ENCODE data around the gene DCDC2C.

The DCDC2C gene

GRCh38 chr2:3725002-3725401 is 21.6 kb downstream of the DCDC2C start:
- no peaks in the 10 kb centered on the region for H3K4me1 ChIP-seq (ENCODE audit: insufficient read depth, low read length, poor library complexity, severe bottlenecking)
- H3K9ac ChIP-seq (ENCODE audit: low read depth, low read length, poor library complexity, severe bottlenecking) = no peak overlapping the region
- H3K79me2 ChIP-seq (ENCODE audit: insufficient read depth, low read length) = no peaks in the 10 kb centered on the region
- no peak overlapping the region for H3K4me2 ChIP-seq (ENCODE audit: low read depth, low read length, poor library complexity, severe bottlenecking)
- no peaks in the 10 kb centered on the region for H3F3A ChIP-seq (ENCODE audit: low read depth)
- no peak overlapping the region for H3K4me3 ChIP-seq (ENCODE audit: low read length, poor library complexity, severe bottlenecking)
- H4K20me1 ChIP-seq (ENCODE audit: insufficient read depth, low read length, poor library complexity, severe bottlenecking) = no peaks in the 10 kb centered on the region
- H3K27me3 ChIP-seq (ENCODE audit: insufficient read depth, low read length, poor library complexity, severe bottlenecking) = no peaks in the 10 kb centered on the region
- H2AFZ ChIP-seq (ENCODE audit: low read length) = no peak overlapping the region
- H3K36me3 ChIP-seq (ENCODE audit: insufficient read depth, low read length) = no peaks in the 10 kb centered on the region
- TF ChIP-seq EZH2phosphoT487 (IDR thresholded peaks at IDR 0.05; ENCODE audit: borderline replicate concordance) (no peak), CTCF (conservative IDR thresholded peaks at IDR 0.05; ENCODE audit: low read length) (no peak)
- no peaks in the 10 kb centered on the region for H3K9me2 ChIP-seq (replicated peaks; ENCODE audit: low read depth, low read length)
- H3K9me3 ChIP-seq (ENCODE audit: insufficient read depth, low read depth, low read length) = no peaks in the 10 kb centered on the region; the same call in 1 of the 2 replicates

- Histone ChIP-seq H3F3A (ENCODE audit: low read depth) (no peaks in the 10 kb centered on the region), H3K4me3 (ENCODE audit: low read length, poor library complexity, severe bottlenecking) (no peak overlapping the region), H3K4me2 (ENCODE audit: low read depth, low read length, poor library complexity, severe bottlenecking) (no peak overlapping the region), H3K4me1 (ENCODE audit: insufficient read depth, low read length, poor library complexity, severe bottlenecking) (no peaks in the 10 kb centered on the region), H3K9me2 (replicated peaks; ENCODE audit: low read depth, low read length) (no peaks in the 10 kb centered on the region), H4K20me1 (ENCODE audit: insufficient read depth, low read length, poor library complexity, severe bottlenecking) (no peaks in the 10 kb centered on the region), H3K9ac (ENCODE audit: low read depth, low read length, poor library complexity, severe bottlenecking) (no peak overlapping the region), H3K36me3 (ENCODE audit: insufficient read depth, low read length) (no peaks in the 10 kb centered on the region), H2AFZ (ENCODE audit: low read length) (no peak overlapping the region; the same call in 1 of the 2 replicates), H3K9me3 (ENCODE audit: insufficient read depth, low read depth, low read length) (no peaks in the 10 kb centered on the region; the same call in 1 of the 2 replicates), H3K27me3 (ENCODE audit: insufficient read depth, low read length, poor library complexity, severe bottlenecking) (no peaks in the 10 kb centered on the region), H3K79me2 (ENCODE audit: insufficient read depth, low read length) (no peaks in the 10 kb centered on the region)
- no peak for TF ChIP-seq EZH2phosphoT487 (IDR thresholded peaks at IDR 0.05; ENCODE audit: borderline replicate concordance)
Observed at GRCh38 chr2:3725458-3726250, 22.3 kb downstream of the DCDC2C start.

GRCh38 chr2:3726511-3726910 is 23.1 kb downstream of the DCDC2C start:
- Histone ChIP-seq H3K4me1 (ENCODE audit: insufficient read depth, low read length, poor library complexity, severe bottlenecking) (no peaks in the 10 kb centered on the region), H2AFZ (ENCODE audit: low read length) (no peak overlapping the region), H3K36me3 (ENCODE audit: insufficient read depth, low read length) (no peaks in the 10 kb centered on the region), H3K4me3 (ENCODE audit: low read length, poor library complexity, severe bottlenecking) (no peak overlapping the region), H3K9me2 (replicated peaks; ENCODE audit: low read depth, low read length) (no peaks in the 10 kb centered on the region), H3K79me2 (ENCODE audit: insufficient read depth, low read length) (no peaks in the 10 kb centered on the region), H3F3A (ENCODE audit: low read depth) (no peaks in the 10 kb centered on the region), H3K27me3 (ENCODE audit: insufficient read depth, low read length, poor library complexity, severe bottlenecking) (no peaks in the 10 kb centered on the region), H3K9me3 (ENCODE audit: insufficient read depth, low read depth, low read length) (no peaks in the 10 kb centered on the region), H3K9ac (ENCODE audit: low read depth, low read length, poor library complexity, severe bottlenecking) (no peak overlapping the region), H4K20me1 (ENCODE audit: insufficient read depth, low read length, poor library complexity, severe bottlenecking) (no peaks in the 10 kb centered on the region), H3K4me2 (ENCODE audit: low read depth, low read length, poor library complexity, severe bottlenecking) (no peak overlapping the region)
- TF ChIP-seq EZH2phosphoT487 (IDR thresholded peaks at IDR 0.05; ENCODE audit: borderline replicate concordance) (no peak), CTCF (conservative IDR thresholded peaks at IDR 0.05; ENCODE audit: low read length) (no peak)
